Globus pallidus (tissue), 1 donor: Measurements from ENCODE around the gene DCTN2.
"Not testable (repeated sequence)": the region's sequence is repeated elsewhere in the genome, so short reads cannot be mapped to it uniquely, and the experiment has no call there.

Source experiments
- DNase-seq: peaks from one replicate; pipeline ENCODE4 v3.0.0-alpha.2; 2015; ENCODE audit warnings: low spot score

Gene DCTN2

DNA sequence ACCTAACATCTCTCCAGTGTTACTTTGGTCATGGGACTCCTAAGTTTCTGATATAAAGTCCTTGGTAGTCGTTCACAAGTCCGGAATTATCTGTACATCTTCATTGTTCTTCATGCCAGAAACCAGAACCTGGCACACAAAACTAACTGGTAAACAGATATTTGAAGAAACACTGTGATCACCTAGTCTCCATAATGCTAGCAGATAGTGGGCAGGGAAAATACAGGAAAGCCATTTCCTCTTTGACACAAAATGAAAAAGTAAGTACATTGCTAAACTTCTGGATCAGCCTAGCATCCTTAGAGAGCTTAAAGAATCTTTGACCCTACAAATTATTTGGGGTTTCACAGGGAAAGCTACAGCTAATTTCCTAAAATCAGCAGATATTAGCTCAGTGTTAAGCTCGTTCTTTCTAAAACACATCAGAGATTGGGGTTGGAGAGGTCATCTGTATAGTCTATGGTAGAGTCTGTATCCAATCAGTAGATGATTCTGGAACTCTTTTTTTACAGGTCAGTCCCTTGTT lies 31.5 kb downstream of the DCTN2 start:
- DNase-seq: no peak

DNA sequence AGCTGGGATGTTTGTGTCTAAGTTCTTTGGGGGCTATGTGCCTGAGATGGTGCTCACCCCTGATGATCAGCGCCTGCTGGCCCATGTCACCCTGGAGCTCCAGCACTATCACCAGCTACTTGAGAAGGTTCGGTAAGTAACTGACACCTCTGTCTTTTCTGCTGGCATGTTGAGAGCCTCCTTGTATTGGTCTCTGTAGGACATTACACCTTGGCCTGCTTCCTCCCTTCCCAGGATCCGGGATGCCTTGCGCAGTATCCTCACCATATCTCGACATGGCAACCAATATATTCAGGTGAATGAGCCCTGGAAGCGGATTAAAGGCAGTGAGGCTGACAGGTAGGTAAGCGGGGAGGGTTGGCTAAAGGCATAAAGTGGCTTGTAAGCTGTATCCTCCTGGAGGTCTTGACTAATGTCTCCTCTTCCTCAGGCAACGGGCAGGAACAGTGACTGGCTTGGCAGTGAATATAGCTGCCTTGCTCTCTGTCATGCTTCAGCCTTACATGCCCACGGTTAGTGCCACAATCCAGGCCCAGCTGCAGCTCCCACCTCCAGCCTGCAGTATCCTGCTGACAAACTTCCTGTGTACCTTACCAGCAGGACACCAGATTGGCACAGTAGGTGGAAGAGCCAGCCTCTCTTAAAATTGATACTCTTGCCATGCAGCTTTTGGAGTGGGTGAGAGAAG lies 32.1 kb downstream of the DCTN2 start:
- no peak for DNase-seq

DNA sequence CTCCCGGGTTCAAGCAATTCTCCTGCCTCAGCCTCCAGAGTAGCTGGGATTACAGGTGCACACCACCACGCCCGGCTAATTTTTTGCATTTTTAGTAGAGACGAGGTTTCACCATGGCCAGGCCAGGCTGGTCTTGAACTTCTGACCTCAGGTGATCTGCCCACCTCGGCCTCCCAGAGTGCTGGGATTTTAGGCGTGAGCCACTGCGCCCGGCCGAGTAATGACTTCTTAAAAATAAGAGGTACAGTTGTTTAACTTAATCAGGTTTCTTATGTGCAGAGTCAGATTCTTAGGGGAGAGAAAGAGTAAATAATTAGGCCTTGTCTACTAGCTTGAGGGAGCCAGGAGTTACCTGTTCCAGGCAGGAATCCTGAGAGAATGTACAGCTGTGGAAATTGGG lies 32.7 kb downstream of the DCTN2 start:
- DNase-seq: not testable (repeated sequence)

DNA sequence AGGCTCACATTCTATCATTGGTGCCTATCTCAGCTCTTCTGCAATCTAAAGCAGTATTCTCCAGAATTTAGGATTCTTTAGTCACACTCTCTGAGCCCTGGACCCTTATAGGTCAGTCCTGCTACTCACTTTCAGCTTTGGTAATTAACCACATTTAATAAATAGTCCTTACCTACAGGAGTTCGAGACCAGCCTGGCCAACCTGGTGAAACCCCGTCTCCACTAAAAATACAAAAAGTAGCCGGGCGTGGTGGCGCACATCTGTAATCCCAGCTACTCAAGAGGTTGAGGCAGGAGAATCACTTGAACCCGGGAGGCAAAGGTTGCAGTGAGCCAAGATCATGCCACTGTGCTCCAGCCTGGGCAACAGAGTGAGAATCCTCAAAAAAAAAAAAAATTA lies 33.3 kb downstream of the DCTN2 start:
- DNase-seq: not testable (repeated sequence)

DNA sequence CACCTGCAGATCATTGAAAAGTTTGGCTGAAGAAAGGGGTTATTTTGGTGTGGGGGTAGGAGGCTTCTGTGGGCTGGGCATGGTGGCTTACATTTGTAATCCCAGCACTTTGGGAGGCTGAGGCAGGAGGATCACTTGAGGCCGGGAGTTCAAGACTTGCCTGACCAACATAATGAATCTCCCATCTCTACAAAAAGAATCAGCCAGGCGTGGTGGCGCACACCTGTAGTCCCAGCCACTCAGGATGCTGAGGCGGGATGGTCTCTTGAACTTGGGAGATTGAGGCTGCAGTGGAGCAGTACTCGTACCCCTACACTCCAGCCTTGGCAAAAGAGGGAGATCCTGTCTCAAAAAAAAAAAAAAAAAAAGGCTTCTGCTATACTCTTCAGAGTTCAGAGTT lies 33.7 kb downstream of the DCTN2 start:
- DNase-seq: no peak

DNA sequence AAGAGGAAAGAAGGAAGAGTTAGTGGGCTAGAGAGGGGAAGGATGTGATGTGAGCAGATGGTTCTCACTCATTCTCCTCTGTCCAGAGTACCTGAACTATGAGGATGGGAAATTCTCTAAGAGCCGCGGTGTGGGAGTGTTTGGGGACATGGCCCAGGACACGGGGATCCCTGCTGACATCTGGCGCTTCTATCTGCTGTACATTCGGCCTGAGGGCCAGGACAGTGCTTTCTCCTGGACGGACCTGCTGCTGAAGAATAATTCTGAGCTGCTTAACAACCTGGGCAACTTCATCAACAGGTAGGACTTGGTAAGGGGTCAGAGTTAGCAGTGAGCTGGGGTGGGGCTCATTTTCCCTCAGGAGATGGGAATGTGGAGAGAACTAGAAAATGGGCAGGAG lies 34.3 kb downstream of the DCTN2 start:
- DNase-seq: no peak

DNA sequence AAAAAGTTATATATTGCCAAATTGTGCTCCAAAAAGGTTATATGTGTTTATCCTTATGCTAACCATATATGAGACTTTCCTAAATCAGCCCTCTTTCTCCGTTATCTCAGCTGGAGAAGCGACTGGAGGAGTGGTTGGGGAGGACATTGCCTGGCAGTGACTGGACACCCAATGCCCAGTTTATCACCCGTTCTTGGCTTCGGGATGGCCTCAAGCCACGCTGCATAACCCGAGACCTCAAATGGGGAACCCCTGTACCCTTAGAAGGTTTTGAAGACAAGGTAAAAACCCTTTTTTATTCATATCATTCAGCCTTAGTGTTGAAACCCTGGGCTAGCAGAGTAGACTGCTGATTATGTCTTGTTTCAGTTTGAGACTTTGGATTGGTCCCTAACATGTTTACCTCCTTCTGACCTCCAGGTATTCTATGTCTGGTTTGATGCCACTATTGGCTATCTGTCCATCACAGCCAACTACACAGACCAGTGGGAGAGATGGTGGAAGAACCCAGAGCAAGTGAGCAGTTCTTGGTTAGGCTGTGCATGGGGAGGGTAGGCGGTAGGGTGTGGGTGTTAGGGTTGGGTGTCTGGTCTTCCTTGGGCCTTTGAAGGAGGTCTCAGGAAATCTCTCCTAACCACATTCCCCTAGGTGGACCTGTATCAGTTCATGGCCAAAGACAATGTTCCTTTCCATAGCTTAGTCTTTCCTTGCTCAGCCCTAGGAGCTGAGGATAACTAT lies 35.2 kb downstream of the DCTN2 start:
- no peak for DNase-seq

DNA sequence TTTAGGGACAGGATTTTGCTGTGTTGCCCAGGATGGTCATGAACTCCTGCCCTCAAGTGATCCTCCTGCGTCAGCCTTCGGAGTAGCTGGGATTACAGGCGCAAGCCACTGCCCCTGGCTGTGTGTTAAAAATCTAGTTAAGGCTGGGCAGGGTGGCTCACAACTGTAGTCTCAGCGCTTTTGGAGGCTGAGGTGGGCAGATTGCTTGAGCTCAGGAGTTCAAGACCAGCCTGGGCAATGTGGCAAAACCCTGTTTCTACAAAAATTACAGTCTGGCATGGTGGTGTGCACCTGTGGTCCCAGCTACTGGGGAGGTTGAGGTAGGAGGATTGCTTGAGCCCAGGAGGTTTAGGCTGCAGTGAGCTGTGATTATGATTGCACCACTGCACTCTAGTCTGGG lies 35.8 kb downstream of the DCTN2 start:
- no peak for DNase-seq

DNA sequence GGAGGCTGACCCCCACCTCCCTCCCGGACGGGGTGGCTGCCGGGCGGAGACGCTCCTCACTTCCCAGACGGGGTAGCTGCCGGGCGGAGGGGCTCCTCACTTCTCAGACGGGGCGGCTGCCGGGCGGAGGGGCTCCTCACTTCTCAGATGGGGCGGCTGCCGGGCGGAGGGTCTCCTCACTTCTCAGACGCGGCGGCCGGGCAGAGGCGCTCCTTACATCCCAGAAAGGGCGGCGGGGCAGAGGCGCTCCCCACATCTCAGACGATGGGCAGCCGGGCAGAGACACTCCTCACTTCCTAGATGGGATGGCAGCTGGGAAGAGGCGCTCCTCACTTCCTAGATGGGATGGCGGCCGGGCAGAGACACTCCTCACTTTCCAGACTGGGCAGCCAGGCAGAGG lies 39.2 kb downstream of the DCTN2 start:
- not testable (repeated sequence) for DNase-seq

DNA sequence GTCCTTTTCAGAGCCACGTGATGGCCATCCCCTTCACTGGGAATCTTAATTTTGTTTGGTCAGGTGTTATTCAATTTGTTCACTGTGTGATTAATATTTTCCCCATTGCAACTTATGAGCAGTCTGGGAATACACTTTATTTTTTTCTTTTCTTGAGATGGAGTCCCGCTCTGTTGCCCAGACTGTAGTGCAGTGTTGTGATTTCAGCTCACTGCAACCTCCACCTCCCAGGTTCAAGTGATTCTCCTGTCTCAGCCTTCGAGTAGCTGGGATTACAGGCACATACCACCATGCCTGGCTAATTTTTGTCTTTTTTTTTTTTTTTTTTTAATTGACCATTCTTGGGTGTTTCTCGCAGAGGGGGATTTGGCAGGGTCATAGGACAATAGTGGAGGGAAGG lies 40.5 kb downstream of the DCTN2 start:
- not testable (repeated sequence) for DNase-seq

DNA sequence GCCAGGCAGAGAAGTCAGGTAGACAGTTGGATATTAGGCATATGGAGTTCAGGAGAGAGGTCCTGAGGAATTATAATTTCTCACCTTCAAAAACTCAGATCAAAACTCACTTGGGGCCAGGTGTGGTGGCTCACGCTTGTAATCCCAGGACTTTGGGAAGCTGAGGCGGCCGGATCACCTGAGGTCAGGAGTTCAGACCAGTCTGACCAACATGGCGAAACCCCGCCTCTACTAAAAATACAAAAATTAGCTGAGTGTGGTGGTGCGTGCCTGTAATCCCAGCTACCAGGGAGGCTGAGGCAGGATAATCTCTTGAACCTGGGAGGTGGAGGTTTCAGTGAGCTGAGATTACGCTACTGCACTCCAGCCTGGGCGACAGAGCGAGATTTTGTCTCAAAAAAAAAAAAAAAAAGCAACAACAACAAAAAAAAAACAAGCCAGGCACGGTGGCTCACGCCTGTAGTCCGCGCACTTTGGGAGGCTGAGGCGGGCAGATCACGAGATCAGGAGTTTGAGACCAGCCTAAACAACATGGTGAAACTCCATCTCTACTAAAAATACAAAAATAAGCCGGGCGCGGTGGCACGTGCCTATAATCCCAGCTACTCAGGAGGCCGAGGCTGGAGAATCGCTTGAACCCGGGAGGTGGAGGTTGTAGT lies 44.6 kb downstream of the DCTN2 start:
- DNase-seq: not testable (repeated sequence)

DNA sequence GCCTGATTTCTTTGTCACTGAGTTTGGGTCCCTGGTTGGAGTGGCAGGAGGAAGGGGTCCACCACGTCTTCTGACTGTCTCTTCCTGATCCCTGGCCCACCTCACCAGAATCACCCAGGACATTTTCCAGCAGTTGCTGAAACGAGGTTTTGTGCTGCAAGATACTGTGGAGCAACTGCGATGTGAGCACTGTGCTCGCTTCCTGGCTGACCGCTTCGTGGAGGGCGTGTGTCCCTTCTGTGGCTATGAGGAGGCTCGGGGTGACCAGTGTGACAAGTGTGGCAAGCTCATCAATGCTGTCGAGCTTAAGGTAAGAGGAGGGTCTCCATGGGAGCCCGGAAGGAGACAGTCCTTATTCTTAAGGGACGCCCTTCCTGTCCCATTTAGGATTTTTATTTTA lies 46.8 kb downstream of the DCTN2 start:
- no peak for DNase-seq

DNA sequence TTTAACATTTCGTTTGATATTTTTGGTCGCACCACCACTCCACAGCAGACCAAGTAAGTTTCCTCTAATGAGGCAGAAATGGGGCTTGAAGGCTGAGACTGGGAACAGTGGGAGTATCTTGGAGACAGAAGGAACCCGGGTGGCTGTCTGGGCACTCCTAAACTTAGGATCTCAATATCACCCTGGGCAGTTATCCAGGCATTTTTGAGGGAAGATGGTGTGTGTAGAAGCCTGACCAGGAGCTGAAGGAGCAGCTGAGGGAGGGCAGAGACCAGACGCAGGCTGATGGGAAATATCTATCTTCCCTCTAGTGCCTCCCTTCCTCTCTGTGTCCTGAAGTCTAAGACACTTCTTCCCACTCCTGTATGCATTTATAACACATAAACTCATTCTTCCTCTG lies 48.4 kb downstream of the DCTN2 start:
- DNase-seq: no peak

DNA sequence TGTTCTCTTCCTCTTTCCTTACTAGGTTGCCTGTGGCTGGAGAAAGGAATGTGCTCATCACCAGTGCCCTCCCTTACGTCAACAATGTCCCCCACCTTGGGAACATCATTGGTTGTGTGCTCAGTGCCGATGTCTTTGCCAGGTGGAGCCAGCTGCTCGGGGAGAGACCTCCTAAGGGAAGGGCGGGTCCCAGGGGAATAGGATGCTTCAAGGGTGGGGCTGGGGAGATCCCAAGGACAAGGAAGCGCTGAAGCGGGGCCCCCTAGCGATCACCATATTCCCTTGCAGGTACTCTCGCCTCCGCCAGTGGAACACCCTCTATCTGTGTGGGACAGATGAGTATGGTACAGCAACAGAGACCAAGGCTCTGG lies 48.9 kb downstream of the DCTN2 start:
- DNase-seq: no peak

DNA sequence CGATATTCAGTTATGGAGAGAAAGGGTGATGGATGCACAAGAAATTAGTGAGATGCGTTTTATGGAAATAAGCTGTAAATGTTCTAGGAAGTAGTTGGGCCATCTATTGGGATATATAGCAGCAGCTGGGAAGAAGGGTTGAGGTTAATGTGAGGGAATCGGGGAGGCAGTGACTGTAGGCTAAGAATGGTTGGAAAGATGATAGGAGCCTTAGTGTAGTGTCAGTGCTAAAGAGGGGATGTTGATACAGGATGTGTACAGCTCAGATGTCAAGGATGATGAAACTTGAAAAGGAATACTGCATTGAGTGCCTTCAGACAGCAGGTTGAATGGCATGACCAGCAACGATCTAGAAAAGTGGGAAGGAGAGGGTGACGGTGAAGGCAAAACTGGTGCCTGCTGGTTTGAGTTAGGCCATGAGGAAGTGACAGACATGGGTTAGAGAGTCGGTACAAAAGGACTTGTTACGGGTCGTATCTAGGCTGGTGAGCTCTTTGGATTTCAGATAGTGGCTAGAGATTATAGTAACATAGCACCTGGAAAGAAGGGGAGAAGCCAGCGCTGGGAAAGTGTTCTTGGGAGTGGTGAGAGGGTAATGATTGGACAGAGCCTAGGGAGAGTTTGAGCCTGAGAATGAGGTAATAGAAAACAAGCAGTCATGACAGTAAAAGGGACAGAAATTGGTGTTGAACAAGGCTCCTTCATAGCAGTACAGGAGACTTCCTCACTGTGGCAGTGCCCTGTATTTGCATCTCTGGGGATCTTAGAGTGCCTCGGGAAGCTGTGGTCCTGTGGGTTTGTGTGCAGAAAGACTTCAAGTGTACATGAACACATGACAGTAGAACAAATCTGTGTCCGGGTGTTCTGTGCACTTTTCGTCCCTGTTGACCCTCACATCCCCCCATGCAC lies 49.5 kb downstream of the DCTN2 start:
- no peak for DNase-seq

DNA sequence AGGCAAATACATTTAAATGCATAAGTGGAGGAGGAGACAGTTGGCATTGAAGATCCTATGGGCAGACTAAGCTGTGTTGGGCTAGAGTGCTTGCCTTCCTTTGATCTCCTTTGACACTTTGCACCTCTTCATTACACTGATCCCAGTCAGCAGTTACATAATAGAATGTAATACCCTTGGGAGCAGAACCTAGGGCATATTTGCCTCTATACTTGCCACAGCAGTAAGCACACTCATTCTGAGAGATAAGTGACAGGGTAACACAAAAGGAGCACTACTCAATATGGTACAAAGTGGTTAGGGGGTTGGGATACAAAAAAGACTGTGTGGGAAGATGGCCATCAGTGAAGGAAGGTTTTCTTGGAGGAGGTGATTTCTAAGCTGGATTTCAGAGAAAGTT lies 50.2 kb downstream of the DCTN2 start:
- DNase-seq: no peak

DNA sequence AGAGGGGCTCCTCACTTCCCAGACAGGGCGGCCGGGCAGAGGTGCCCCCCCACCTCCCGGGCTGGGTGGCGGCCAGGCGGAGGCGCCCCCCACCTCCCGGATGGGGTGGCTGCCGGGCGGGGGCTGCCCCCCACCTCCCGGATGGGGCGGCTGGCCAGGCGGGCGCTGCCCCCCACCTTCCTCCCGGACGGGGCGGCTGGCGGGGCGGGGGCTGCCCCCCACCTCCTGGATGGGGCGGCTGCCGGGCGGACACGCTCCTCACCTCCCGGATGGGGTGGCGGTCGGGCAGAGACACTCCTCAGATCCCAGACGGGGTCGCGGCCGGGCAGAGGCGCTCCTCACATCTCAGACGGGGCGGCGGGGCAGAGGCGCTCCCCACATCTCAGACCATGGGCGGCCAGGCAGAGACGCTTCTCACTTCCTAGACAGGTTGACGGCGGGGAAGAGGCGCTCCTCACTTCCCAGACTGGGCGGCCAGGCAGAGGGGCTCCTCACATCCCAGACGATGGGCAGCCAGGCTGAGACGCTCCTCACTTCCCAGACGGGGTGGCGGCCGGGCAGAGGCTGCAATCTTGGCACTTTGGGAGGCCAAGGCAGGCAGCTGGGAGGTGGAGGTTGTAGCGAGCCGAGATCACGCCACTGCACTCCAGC lies 51.8 kb downstream of the DCTN2 start:
- not testable (repeated sequence) for DNase-seq

DNA sequence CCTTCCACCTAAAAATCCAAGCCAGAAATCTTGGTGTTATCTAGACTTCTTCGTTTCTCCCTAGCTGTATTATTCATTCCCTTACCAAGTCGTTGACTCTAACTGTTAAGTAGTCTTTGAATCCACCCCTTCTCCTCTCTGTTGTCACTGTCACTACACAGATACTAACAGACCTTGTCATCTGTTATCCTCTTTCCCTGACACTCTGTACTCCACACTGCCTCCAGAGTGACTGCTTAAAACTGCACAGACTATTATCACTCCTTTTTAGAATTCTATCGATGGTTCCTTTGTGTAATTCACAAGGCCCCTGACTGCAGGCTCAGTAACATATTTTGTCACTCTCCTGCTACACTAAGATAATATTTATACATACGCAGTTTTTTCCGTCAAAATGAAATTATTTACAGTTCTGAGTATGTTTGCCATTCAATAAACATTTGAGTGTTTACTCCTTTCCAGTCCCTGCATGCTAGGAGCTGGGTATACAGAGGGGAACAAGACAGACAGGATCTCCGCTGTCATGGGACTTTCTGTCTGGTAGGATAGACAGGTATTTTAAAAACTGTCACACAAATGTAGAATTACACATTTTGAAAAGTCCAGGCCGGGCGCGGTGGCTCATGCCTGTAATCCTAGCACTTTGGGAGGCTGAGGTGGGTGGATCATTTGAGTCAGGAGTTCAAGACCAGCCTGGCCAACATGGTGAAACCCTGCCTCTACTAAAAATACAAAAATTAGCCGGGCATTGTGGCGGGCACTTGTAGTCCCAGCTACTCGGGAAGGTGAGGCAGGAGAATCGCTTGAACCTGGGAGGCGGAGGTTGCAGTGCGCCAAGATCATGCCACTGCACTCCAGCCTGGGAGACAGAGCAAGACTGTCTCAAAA lies 55.4 kb downstream of the DCTN2 start:
- DNase-seq: no peak

DNA sequence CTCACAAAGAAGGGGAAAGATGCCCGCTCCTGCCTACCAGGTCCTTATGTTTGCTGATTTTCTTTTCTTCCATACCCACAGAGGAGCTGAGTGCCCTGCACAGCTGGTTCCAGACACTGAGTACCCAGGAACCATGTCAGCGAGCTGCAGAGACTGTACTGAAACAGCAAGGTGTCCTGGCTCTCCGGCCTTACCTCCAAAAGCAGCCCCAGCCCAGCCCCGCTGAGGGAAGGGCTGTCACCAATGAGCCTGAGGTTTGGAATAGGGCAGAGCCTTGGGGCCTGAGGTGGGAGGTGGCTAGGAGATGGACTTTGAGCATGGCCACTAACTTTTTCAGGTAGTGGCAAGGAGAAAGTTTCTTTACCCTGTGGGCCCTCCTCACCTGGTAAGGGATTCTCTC lies 56.9 kb downstream of the DCTN2 start:
- no peak for DNase-seq

DNA sequence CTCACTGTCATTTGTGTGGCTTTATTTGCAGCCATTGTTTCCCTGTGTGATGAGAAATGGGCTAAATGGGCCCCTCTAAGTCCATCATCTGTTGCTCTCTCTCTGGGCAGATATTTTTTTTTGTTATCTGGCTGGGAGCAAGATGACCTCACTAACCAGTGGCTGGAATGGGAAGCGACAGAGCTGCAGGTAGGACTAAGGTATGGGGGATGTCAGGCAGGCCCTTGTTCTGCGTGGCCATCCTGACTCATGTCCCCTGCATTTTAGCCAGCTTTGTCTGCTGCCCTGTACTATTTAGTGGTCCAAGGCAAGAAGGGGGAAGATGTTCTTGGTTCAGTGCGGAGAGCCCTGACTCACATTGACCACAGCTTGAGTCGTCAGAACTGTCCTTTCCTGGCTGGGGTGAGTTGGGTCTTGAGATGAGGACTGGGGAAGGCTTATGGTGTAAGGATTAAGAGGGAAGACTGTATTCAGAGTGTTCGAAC lies 57.8 kb downstream of the DCTN2 start:
- no peak for DNase-seq
